OCI-LY3 (cell line): ENCODE results near the gene CACFD1.

Source experiments
- H2AFZ ChIP-seq: fragments of 200-600, 300-600 bp; shearing (Covaris generic); 2 replicates; pipeline ENCODE4 v1.6.0; 2014; ENCODE audit warnings: antibody characterized with exemption, low read depth, low read length
- H3K27ac ChIP-seq: fragments of 200-600, 300-600 bp; sonication (generic); 2 replicates; pipeline ENCODE4 v1.5.1; 2014; ENCODE audit warnings: mild to moderate bottlenecking, low read length, moderate library complexity, mixed read lengths
- H3K27me3 ChIP-seq: fragments of 200-600, 300-600 bp; sonication (generic); 2 replicates; pipeline ENCODE4 v1.6.1; 2014; ENCODE audit warnings: low read depth, low read length, mixed read lengths
- H3K36me3 ChIP-seq: fragments of 200-600, 300-600 bp; sonication (generic); replicated peaks from 2 replicates; pipeline ENCODE3; 2014; ENCODE audit warnings: low read depth, low read length, mixed read lengths
- H3K4me1 ChIP-seq: fragments of 300-600, 200-600 bp; sonication (generic); 2 replicates; pipeline ENCODE4 v1.6.1; 2014; ENCODE audit warnings: low read length, mixed read lengths
- H3K4me2 ChIP-seq: fragments of 200-600, 300-600 bp; sonication (generic); 2 replicates; pipeline ENCODE4 v1.6.1; 2014; ENCODE audit warnings: low read length, mixed read lengths
- H3K4me3 ChIP-seq: fragments of 300-600, 200-600 bp; sonication (generic); 2 replicates; pipeline ENCODE4 v1.5.1; 2014; ENCODE audit warnings: antibody characterized with exemption, mild to moderate bottlenecking, low read length, moderate library complexity
- H3K79me2 ChIP-seq: fragments of 300-600, 200-600 bp; shearing (Covaris generic); 2 replicates; pipeline ENCODE4 v1.6.1; 2014; ENCODE audit warnings: mild to moderate bottlenecking, low read length, mixed read lengths
- H3K9ac ChIP-seq: fragments of 300-600, 200-600 bp; shearing (Covaris generic); 2 replicates; pipeline ENCODE4 v1.6.0; 2014; ENCODE audit warnings: mild to moderate bottlenecking, low read length, moderate library complexity
- H3K9me3 ChIP-seq: fragments of 200-600, 300-600 bp; shearing (Covaris generic); 2 replicates; pipeline ENCODE4 v1.6.1; 2014; ENCODE audit warnings: low read length, mixed read lengths; ENCODE audit not compliant: insufficient read depth
- H4K20me1 ChIP-seq: fragments of 200-600, 300-600 bp; sonication (generic); 2 replicates; pipeline ENCODE4 v1.6.1; 2016; ENCODE audit warnings: low read length, mixed read lengths; ENCODE audit not compliant: insufficient read depth
- EZH2phosphoT487 ChIP-seq: fragments of 200-600 bp; shearing (Covaris generic); IDR thresholded peaks from 2 replicates; pipeline ENCODE4 v1.6.1; 2018; ENCODE audit warnings: antibody characterized with exemption, mixed run types, low read depth
- TF ChIP-seq, protein P1 (sequence below): fragments of 200-600, 300-600 bp; sonication (generic); IDR thresholded peaks from 2 replicates; pipeline ENCODE4 v1.5.1; 2014; ENCODE audit warnings: antibody characterized with exemption, low read length, low read depth

The CACFD1 gene

DNA sequence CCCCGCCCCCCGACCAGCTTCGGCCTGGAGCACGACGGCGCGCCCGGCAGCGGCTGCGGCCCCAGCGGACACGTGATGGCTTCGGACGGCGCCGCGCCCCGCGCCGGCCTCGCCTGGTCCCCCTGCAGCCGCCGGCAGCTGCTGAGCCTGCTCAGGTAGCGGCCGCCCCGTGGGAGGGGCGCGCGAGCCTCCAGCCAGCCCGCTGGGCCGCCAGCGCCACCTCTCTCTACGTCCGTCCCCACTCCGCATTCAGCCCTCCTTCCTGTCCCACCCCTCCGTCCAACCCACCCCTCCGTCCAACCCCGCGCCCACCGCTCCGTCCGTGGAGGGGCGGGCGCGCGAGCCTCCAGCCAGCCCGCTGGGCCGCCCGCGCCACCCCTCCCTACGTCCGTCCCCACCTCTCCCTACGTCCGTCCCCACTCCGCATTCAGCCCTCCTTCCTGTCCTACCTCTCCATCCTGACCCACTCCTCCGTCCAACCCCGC lies 31.1 kb upstream of the CACFD1 start:
- Histone ChIP-seq H3K4me1 (no peaks in the 10 kb centered on the region), H3K79me2 (no peaks in the 10 kb centered on the region), H3K27ac (no peak overlapping the region), H4K20me1 (no peaks in the 10 kb centered on the region), H3K4me3 (no peak overlapping the region), H3K36me3 (no peaks in the 10 kb centered on the region), H3K4me2 (no peak overlapping the region), H2AFZ (no peak overlapping the region), H3K9ac (no peak overlapping the region), H3K9me3 (no peaks in the 10 kb centered on the region), H3K27me3 (no peaks in the 10 kb centered on the region)
- TF ChIP-seq EZH2phosphoT487 = no peak
- TF ChIP-seq, protein P1, sequence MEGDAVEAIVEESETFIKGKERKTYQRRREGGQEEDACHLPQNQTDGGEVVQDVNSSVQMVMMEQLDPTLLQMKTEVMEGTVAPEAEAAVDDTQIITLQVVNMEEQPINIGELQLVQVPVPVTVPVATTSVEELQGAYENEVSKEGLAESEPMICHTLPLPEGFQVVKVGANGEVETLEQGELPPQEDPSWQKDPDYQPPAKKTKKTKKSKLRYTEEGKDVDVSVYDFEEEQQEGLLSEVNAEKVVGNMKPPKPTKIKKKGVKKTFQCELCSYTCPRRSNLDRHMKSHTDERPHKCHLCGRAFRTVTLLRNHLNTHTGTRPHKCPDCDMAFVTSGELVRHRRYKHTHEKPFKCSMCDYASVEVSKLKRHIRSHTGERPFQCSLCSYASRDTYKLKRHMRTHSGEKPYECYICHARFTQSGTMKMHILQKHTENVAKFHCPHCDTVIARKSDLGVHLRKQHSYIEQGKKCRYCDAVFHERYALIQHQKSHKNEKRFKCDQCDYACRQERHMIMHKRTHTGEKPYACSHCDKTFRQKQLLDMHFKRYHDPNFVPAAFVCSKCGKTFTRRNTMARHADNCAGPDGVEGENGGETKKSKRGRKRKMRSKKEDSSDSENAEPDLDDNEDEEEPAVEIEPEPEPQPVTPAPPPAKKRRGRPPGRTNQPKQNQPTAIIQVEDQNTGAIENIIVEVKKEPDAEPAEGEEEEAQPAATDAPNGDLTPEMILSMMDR = no peak

DNA sequence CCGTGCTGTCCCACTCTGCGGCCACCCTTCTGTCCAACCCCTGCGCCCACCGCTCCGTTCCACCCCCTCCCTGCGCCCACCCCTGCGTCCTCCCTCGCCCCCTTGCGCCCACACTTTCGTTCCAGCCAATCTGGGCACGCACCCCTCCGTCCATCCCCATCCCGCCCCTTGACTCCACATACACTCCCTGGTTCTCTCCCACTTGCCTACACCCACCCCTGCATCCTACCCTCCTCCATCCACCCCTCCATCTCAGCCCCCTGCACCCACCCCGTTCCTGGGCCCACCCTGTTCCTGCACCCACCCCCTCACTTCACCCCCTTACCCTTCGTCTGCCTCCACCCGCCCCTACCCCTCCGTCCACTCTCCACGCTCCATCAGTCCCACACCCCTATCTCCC lies 30.6 kb upstream of the CACFD1 start:
- no peaks in the 10 kb centered on the region for H3K36me3 ChIP-seq
- no peaks in the 10 kb centered on the region for H3K79me2 ChIP-seq
- H3K4me3 ChIP-seq = no peak overlapping the region
- no peak overlapping the region for H3K27ac ChIP-seq
- no peaks in the 10 kb centered on the region for H3K4me1 ChIP-seq
- no peak overlapping the region for H3K9ac ChIP-seq
- no peaks in the 10 kb centered on the region for H3K9me3 ChIP-seq
- H3K27me3 ChIP-seq = no peaks in the 10 kb centered on the region
- H2AFZ ChIP-seq = no peak overlapping the region
- no peak for TF ChIP-seq EZH2phosphoT487
- TF ChIP-seq, protein P1 = no peak
- H3K4me2 ChIP-seq = no peak overlapping the region
- no peaks in the 10 kb centered on the region for H4K20me1 ChIP-seq

DNA sequence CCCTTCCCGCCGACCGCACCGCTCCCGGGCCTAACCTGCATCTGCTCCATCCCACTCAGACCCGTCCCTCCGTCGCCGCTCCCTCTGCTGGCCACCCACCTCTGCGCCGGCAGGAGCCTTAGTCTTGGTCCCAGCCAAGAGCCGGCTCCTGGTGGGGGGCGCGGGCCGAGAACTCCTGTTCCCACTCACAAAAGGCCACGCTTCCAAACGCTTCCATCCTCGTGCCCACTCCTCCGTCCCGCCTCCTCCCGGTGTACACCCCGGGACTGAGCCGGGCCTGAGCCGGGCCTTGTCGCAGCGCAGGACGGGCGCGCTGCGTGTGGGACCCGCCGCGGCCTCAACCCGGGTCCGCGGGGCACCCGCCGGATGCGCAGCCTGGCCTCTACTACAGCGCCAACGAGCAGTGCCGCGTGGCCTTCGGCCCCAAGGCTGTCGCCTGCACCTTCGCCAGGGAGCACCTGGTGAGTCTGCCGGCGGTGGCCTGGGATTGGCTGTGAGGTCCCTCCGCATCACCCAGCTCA lies 30.1 kb upstream of the CACFD1 start:
- H3K4me3 ChIP-seq = no peak overlapping the region
- no peaks in the 10 kb centered on the region for H4K20me1 ChIP-seq
- H3K4me2 ChIP-seq = no peak overlapping the region
- no peak overlapping the region for H3K9ac ChIP-seq
- TF ChIP-seq EZH2phosphoT487 = no peak
- TF ChIP-seq, protein P1 = no peak
- H3K4me1 ChIP-seq = no peaks in the 10 kb centered on the region
- no peaks in the 10 kb centered on the region for H3K9me3 ChIP-seq
- H3K27me3 ChIP-seq = no peaks in the 10 kb centered on the region
- H3K79me2 ChIP-seq = no peaks in the 10 kb centered on the region
- H3K27ac ChIP-seq = no peak overlapping the region
- no peak overlapping the region for H2AFZ ChIP-seq
- H3K36me3 ChIP-seq = no peaks in the 10 kb centered on the region

DNA sequence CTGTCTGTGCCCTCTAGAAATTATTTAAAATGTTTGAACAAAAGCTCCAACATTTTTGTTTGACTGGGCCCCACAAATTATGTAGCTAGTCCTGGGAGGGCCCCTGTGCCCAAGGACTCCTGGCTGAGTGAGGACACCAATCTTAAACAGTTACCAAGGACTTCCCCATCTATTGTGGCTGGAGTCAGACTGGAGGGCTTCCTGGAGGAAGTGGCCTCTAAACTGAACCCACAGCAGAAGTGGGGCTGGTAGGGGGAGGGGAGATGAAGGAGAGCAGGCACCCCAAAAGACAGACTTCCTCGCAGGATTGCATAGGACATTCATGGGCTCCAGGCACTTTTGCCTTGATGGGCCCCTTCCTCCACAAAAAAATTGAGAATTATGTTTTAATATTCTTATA lies 29.5 kb upstream of the CACFD1 start:
- no peak overlapping the region for H2AFZ ChIP-seq
- H3K4me1 ChIP-seq = no peaks in the 10 kb centered on the region
- H3K27me3 ChIP-seq = no peaks in the 10 kb centered on the region
- H3K27ac ChIP-seq = no peak overlapping the region
- no peaks in the 10 kb centered on the region for H4K20me1 ChIP-seq
- TF ChIP-seq, protein P1 = no peak
- TF ChIP-seq EZH2phosphoT487 = no peak
- no peak overlapping the region for H3K4me3 ChIP-seq
- no peak overlapping the region for H3K4me2 ChIP-seq
- no peaks in the 10 kb centered on the region for H3K79me2 ChIP-seq
- H3K9ac ChIP-seq = no peak overlapping the region
- no peaks in the 10 kb centered on the region for H3K36me3 ChIP-seq
- no peaks in the 10 kb centered on the region for H3K9me3 ChIP-seq
